Stomach smooth muscle (tissue), 2 donors: ENCODE data around the gene HAVCR2.

Experiments used
- H3K27ac ChIP-seq: one replicate; pipeline ENCODE4 v1.7.0; 2013; ENCODE audit warnings: mild to moderate bottlenecking, low read length, inconsistent platforms
- H3K27me3 ChIP-seq, 2 donors: one replicate each; pipeline ENCODE4 v1.7.0; 2013; ENCODE audit warnings: low read length in 2 of 2; ENCODE audit not compliant: insufficient read depth in 2 of 2, control insufficient read depth in 1 of 2
- H3K36me3 ChIP-seq, 2 donors: one replicate each; pipeline ENCODE4 v1.7.0; 2013; ENCODE audit warnings: low read length in 2 of 2; ENCODE audit not compliant: control insufficient read depth in 2 of 2, insufficient read depth in 2 of 2
- H3K4me1 ChIP-seq: one replicate; pipeline ENCODE4 v1.7.0; 2013; ENCODE audit warnings: low read length; ENCODE audit not compliant: control insufficient read depth, insufficient read depth
- H3K4me3 ChIP-seq, 2 donors: one replicate each; pipeline ENCODE4 v1.7.0; 2013; ENCODE audit warnings: low read length in 2 of 2
- H3K9ac ChIP-seq, 2 donors: one replicate each; pipeline ENCODE4 v1.7.0; 2013; ENCODE audit warnings: low read length in 2 of 2, mild to moderate bottlenecking in 1 of 2
- H3K9me3 ChIP-seq, 2 donors: one replicate each; pipeline ENCODE4 v1.7.0; 2013; ENCODE audit warnings: low read length in 2 of 2; ENCODE audit not compliant: control insufficient read depth in 2 of 2
- donor health status: healthy.
- donor health status: Pancreatic carcinoma.

The HAVCR2 gene

DNA sequence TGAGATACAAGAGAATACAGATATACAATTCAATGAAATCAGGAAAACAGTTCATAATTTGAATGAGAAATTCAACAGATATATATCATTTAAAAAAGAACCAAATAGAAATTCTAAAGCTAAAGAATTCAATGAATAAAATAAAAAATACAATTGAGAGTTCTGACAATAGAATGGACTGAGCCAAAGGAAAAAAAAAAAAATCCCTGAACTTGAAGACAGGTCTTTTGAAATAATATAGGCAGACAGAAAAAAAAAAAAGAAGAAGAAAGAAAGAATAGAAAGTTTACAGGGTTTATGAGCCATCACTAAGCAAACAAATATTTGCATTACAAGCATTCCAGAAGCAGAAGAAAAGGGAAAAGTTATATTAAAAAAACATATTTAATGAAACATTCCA is 12.9 kb upstream of the HAVCR2 start:
- Histone ChIP-seq H3K27ac (no peak overlapping the region), H3K36me3 (no peaks in the 10 kb centered on the region), H3K27me3 (no peaks in the 10 kb centered on the region), H3K9me3 (no peaks in the 10 kb centered on the region), H3K9ac (no peak overlapping the region), H3K4me3 (no peak overlapping the region), H3K4me1 (no peaks in the 10 kb centered on the region)

DNA sequence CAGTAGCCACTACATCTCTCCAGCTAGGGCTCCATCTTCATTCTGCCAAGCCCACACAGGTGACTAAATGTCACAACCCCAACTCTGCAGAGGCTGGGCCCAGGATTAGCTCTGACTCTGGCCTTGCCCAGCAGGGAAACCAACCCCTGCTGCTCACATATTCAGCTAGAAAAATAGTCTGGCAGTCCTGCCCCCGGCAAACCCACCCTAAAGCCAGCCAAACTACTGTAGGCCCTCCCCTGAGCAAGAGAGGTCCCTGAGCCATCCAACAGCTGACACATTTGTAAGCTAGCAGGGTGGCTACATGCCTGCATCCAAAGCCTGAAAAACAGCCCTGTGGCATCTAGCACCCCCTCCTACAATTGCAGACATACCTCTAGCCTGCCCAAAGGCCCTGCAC is 11.3 kb upstream of the HAVCR2 start:
- H3K4me1 ChIP-seq = no peaks in the 10 kb centered on the region

DNA sequence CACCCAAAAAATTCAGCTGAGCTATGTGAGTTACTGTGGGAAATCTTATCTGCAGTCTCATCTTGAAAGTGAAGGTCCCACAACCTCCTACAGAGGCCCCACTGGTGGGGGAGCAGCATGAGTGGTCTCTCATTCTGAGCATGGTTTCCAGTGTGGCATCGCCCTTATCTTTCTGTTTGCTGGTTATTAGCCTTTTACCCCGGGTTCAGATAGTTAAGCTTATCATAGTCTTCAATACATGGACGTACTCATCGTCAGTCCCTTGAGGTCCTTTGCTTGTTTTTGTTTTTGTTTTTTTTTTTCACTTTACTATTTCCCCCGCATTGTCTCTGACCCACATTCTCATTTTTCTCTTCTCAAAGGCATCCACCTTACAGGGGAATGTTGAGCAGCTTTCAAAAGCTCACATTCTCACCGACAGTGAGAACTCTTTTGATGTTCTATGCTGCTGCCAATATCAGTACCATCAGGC is 7.7 kb upstream of the HAVCR2 start:
- no peaks in the 10 kb centered on the region for H3K27me3 ChIP-seq
- no peak overlapping the region for H3K4me3 ChIP-seq
- H3K36me3 ChIP-seq = no peaks in the 10 kb centered on the region
- H3K9ac ChIP-seq = no peak overlapping the region
- no peaks in the 10 kb centered on the region for H3K4me1 ChIP-seq
- H3K27ac ChIP-seq = no peak overlapping the region
- no peaks in the 10 kb centered on the region for H3K9me3 ChIP-seq

More for the DNA sequence above, 11.3 kb upstream of the HAVCR2 start:
- Histone ChIP-seq H3K9me3 (no peaks in the 10 kb centered on the region), H3K36me3 (no peaks in the 10 kb centered on the region), H3K9ac (no peak overlapping the region), H3K27me3 (no peaks in the 10 kb centered on the region), H3K27ac (no peak overlapping the region), H3K4me3 (no peak overlapping the region)

DNA sequence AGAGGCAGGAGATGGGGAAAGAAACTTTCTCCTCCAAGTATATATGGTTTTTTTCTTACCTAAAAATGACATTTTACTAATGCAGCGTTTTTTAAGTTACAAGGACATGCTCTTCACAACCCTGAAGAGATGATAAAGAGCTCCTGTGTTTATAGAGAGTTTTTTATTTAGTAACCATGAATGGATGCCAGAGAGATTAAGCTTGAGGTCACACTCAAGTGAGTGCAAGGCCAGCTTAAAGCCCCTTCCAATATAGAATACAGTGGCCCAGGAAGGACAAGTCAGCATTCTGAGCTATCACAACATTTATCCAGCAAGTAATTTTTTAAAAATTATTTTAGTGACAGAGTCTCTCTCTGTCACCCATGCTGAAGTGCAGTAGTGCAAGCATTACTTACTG is 6.7 kb upstream of the HAVCR2 start:
- no peak overlapping the region for H3K9ac ChIP-seq
- no peak overlapping the region for H3K27ac ChIP-seq
- no peaks in the 10 kb centered on the region for H3K36me3 ChIP-seq
- H3K9me3 ChIP-seq = no peaks in the 10 kb centered on the region
- no peaks in the 10 kb centered on the region for H3K4me1 ChIP-seq
- H3K27me3 ChIP-seq = no peaks in the 10 kb centered on the region
- no peak overlapping the region for H3K4me3 ChIP-seq

DNA sequence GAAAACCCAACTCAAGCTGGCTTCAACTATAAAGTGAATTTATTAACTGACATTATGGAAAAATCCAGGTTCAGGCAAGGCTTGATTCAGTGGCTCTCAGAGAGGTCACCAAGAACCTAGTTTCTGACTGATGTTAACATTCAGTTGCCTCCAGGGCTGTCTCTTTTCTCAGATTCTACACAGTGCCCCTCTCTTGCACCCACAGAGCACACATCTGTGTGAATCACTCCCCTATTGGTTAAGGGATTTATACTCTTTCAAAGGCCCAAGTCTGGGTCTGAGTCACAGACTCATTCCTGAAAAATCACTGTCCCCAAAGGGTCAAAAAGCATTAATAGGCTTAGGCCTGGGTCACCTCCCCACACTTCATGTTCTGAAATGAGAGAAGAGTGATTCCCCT is 6.2 kb upstream of the HAVCR2 start:
- Histone ChIP-seq H3K27me3 (no peaks in the 10 kb centered on the region), H3K27ac (no peak overlapping the region), H3K4me3 (no peak overlapping the region), H3K36me3 (no peaks in the 10 kb centered on the region), H3K4me1 (no peaks in the 10 kb centered on the region), H3K9me3 (no peaks in the 10 kb centered on the region), H3K9ac (no peak overlapping the region)

DNA sequence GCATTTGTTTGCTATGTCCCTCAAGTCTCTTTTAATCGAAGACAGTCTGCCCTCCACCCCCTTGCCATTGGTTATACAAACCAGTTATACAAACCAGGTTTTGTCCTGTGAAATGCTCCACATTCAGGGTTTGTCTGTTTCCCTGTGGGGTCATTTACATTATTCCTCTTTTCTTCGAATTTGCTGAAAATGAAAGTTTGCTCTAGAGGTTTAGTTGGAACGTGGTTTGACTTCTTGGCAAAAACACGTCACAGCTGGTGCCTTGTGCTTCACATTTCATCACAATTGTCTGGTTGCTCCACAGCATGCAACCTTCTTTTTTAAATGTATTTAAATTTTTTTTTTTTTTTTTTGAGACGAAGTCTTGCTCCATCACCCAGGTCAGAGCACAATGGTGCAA is 4.2 kb upstream of the HAVCR2 start:
- Histone ChIP-seq H3K9me3 (no peaks in the 10 kb centered on the region), H3K27ac (no peak overlapping the region), H3K36me3 (no peaks in the 10 kb centered on the region), H3K27me3 (no peaks in the 10 kb centered on the region), H3K4me1 (no peaks in the 10 kb centered on the region), H3K4me3 (no peak overlapping the region), H3K9ac (no peak overlapping the region)

DNA sequence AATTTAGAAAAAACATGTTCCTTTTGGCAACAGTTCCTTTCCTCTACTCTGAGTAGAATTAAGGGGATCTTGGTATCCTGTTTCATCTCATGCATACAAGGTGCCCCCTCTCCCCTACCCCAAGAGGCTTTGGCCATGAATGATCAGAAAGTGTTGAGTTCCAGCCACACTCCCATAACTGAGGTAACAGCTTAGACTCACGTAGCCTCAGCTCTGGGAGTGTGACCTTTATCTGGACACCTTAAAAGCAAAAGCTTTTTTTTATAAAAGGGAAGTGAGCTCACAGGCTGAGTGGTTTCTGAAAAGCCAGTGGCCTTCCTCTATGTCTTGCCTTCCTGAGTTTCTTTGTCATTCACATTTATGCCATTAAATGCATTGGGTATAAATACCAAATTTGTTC is 900 bp upstream of the HAVCR2 start:
- no peak overlapping the region for H3K9ac ChIP-seq
- no peaks in the 10 kb centered on the region for H3K36me3 ChIP-seq
- no peak overlapping the region for H3K27ac ChIP-seq
- H3K4me1 ChIP-seq = no peaks in the 10 kb centered on the region
- no peaks in the 10 kb centered on the region for H3K27me3 ChIP-seq
- no peaks in the 10 kb centered on the region for H3K9me3 ChIP-seq
- no peak overlapping the region for H3K4me3 ChIP-seq

DNA sequence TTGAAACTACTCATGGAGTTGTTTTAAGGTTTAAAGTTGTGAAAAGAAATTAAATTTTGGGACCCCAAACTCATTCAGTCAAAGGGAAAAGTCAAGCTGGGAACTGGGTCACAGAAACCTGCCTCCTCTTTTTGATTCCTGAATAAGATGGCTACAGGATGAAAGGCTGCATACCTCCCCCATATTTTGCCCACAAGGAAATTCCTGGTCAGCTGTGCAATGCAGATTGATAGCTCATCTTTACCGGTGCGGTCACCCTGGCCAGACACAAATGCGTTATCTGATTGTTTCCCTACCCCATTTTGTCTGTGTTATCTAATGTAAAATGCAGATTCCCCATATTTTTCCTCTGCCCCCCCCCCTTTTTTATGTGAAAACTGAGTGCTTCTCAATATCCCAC is 1.3 kb downstream of the HAVCR2 start:
- no peaks in the 10 kb centered on the region for H3K36me3 ChIP-seq
- H3K9me3 ChIP-seq = no peaks in the 10 kb centered on the region
- no peak overlapping the region for H3K4me3 ChIP-seq
- no peak overlapping the region for H3K27ac ChIP-seq
- H3K9ac ChIP-seq = no peak overlapping the region
- H3K4me1 ChIP-seq = no peaks in the 10 kb centered on the region
- no peaks in the 10 kb centered on the region for H3K27me3 ChIP-seq

DNA sequence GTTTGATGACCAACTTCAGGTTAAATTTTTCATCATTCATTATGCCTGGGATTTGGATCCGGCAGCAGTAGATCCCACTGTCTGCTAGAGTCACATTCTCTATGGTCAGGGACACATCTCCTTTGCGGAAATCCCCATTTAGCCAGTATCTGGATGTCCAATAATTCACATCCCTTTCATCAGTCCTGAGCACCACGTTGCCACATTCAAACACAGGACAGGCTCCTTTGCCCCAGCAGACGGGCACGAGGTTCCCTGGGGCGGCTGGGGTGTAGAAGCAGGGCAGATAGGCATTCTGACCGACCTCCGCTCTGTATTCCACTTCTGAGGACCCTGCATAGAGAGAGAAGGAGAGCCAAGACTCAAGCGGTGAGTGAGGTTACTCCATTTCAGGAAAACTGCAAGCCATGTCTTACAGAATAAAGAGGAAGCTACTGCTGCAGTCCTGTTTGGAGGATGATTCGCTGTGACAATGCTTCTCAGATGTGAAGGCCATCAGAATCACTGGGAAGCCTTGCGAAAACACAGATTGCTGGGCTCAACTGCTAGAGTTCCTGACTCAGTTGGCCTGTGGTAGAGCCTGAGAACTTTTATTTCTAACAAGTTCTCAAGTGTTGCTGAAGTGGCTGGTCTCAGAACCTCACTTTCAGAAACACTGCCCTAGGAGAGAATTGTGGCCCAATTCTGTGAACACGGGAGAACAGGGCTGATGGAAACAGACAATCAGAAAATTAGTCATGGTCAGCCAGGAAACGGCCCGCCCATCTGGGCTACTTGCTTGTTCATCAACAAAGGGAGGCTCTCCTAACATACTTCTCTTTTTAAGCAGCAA is 2.0 kb downstream of the HAVCR2 start:
- H3K27me3 ChIP-seq = no peaks in the 10 kb centered on the region
- no peaks in the 10 kb centered on the region for H3K36me3 ChIP-seq
- no peak overlapping the region for H3K9ac ChIP-seq
- H3K9me3 ChIP-seq = no peaks in the 10 kb centered on the region
- H3K4me1 ChIP-seq = no peaks in the 10 kb centered on the region
- no peak overlapping the region for H3K27ac ChIP-seq
- no peak overlapping the region for H3K4me3 ChIP-seq

DNA sequence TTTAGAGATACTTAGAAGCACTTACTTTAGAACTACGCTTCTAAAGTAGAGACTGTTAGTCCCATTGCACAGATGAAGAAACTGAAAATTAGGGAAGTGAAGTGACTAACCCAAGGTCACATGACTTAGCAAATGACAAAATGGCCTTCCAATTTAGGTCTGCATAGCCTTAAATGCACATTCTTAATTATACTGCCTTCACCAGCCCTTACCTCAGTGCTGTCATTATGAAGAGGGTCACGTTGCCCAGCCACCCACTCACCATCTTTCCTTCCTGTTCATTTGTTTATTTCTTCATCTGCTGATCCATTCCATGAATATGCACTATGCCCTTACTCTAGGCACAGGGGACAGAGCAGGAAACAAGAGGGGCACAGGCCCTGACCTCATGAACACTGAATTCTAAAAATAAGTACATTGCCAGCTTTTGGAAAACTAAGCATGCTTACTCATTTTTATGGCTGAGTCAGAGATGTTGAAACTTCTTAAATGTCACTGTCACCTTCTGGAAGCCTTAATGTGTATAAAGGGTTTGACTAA is 8.6 kb downstream of the HAVCR2 start:
- H3K9me3 ChIP-seq = no peaks in the 10 kb centered on the region
- no peak overlapping the region for H3K27ac ChIP-seq
- no peaks in the 10 kb centered on the region for H3K27me3 ChIP-seq
- H3K36me3 ChIP-seq = no peaks in the 10 kb centered on the region
- H3K4me1 ChIP-seq = no peaks in the 10 kb centered on the region
- H3K4me3 ChIP-seq = no peak overlapping the region
- no peak overlapping the region for H3K9ac ChIP-seq

DNA sequence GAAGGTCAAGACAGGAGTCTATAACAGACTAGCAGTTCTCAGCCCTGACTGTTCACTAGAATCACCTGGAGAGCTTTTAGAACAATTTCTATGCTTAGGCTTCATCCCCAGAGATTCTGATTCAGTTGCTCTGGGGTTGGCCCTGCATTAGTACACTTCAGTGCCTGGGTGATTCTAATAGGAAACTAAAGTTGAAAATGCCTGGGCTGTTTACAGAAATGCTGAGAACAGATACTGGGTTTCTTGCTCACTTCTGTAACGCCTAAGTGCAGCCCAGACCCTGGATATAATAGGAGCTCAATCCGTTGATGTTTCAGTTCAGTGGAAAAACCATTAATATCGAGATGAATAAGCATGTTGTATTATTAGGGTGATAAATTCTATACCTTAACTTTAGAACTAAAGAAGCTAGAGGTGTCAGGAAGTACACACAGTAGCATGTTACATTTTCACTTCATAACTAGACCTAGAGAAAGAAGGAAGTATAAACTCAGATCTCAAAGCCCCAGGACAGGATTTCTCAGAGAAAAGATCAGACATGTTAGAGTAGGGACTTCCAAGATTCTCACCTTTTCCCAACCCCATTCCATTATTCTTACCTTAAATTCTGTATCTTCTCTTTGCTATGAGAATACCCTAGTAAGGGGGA is 20.4 kb downstream of the HAVCR2 start:
- no peak overlapping the region for H3K4me3 ChIP-seq
- no peak overlapping the region for H3K9ac ChIP-seq
- H3K27me3 ChIP-seq = no peaks in the 10 kb centered on the region
- H3K9me3 ChIP-seq = no peaks in the 10 kb centered on the region
- H3K27ac ChIP-seq = no peak overlapping the region
- H3K36me3 ChIP-seq = no peaks in the 10 kb centered on the region
- H3K4me1 ChIP-seq = no peaks in the 10 kb centered on the region
